ENCODE measurements around the gene SZT2.

DNA sequence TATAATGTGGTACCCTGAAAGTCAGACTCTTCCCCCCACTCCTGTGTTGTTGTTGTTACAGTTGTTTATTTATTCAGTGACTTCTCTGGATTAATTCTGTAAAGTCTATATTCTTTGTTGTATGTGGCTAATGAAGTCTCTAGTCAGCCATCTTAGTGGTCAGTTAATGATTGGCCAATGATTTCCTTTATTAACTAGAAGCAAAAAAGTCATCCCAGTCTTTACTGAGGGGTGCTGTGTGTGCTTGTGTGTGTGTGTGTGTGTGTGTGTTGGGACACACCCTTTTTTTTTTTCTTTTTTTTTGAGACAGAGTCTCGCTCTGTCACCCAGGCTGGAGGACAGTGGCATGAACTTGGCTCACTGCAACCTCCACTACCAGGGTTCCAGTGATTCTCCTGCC lies 101.4 kb downstream of the SZT2 start:
- TF ChIP-seq, protein P1, sequence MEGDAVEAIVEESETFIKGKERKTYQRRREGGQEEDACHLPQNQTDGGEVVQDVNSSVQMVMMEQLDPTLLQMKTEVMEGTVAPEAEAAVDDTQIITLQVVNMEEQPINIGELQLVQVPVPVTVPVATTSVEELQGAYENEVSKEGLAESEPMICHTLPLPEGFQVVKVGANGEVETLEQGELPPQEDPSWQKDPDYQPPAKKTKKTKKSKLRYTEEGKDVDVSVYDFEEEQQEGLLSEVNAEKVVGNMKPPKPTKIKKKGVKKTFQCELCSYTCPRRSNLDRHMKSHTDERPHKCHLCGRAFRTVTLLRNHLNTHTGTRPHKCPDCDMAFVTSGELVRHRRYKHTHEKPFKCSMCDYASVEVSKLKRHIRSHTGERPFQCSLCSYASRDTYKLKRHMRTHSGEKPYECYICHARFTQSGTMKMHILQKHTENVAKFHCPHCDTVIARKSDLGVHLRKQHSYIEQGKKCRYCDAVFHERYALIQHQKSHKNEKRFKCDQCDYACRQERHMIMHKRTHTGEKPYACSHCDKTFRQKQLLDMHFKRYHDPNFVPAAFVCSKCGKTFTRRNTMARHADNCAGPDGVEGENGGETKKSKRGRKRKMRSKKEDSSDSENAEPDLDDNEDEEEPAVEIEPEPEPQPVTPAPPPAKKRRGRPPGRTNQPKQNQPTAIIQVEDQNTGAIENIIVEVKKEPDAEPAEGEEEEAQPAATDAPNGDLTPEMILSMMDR (conservative IDR thresholded peaks at IDR 0.05) = no peak
- TF ChIP-seq EZH2 (IDR thresholded peaks at IDR 0.05; ENCODE audit: low read depth) = no peak
